ENCODE results near the gene NBDY.
"Not testable (repeated sequence)": the region's sequence is repeated elsewhere in the genome, so short reads cannot be mapped to it uniquely, and the experiment has no call there.

- TF ChIP-seq RBM39 (IDR thresholded peaks at IDR 0.05; ENCODE audit: low read depth, low read length, poor library complexity, severe bottlenecking); ELF4 (CRISPR knock-in tag; IDR thresholded peaks at IDR 0.05; ENCODE audit: borderline replicate concordance); MTF2 (CRISPR knock-in tag; IDR thresholded peaks at IDR 0.05; ENCODE audit: borderline replicate concordance); ESRRA (CRISPR knock-in tag; IDR thresholded peaks at IDR 0.05; ENCODE audit: low read depth); SIN3A (IDR thresholded peaks at IDR 0.05; ENCODE audit: borderline replicate concordance, low read depth, low read length): not testable (repeated sequence)
Measured at GRCh38 chrX:56772675-56773521, 43.9 kb downstream of the NBDY start.
